Astrocyte of the cerebellum (primary cell): Measurements from ENCODE around the gene SMPD3.

Experiments used
- DNase-seq: peaks from one replicate; pipeline ENCODE4 v3.0.0-alpha.2; 2011; ENCODE audit warnings: low read depth
- H3K4me3 ChIP-seq: 2 replicates; pipeline ENCODE4 v1.5.1; 2011; ENCODE audit warnings: mild to moderate bottlenecking, low read depth, low read length, moderate library complexity
- CTCF ChIP-seq: IDR thresholded peaks from 2 replicates; pipeline ENCODE4 v1.5.1; 2012; ENCODE audit warnings: low read length, low read depth, moderate library complexity, mild to moderate bottlenecking; ENCODE audit errors: missing control alignments
- in situ Hi-C: cut with HindIII; loops from 2 replicates; pipeline ENCODE4 v1.10.0; 2017; ENCODE audit warnings: low sequenced_read_pairs

Gene SMPD3

GRCh38 chr16:68446681-68447652 is 1.3 kb downstream of the SMPD3 start:
- in situ Hi-C loops, result no loop called here
- no peak overlapping the region for H3K4me3 ChIP-seq
- TF ChIP-seq CTCF, result no peak
- no peak for DNase-seq

GRCh38 chr16:68445458-68445857 is 2.9 kb downstream of the SMPD3 start:
- no peak for DNase-seq
- in situ Hi-C loops, result no loop called here

GRCh38 chr16:68444056-68444657 is 4.2 kb downstream of the SMPD3 start:
- in situ Hi-C loops, result no loop called here
- DNase-seq, result peak; percentile 8

More at GRCh38 chr16:68445458-68445857, 2.9 kb downstream of the SMPD3 start:
- TF ChIP-seq CTCF, result peak; percentile 30
- H3K4me3 ChIP-seq, result no peak overlapping the region

GRCh38 chr16:68436581-68436980 is 11.7 kb downstream of the SMPD3 start:
- DNase-seq, result no peak
- in situ Hi-C loops, result no loop called here
- TF ChIP-seq CTCF, result peak; percentile 19
- no peak overlapping the region for H3K4me3 ChIP-seq

More at GRCh38 chr16:68444056-68444657, 4.2 kb downstream of the SMPD3 start:
- TF ChIP-seq CTCF, result no peak
- H3K4me3 ChIP-seq, result no peak overlapping the region

- in situ Hi-C loops, result no loop called here
- no peak for TF ChIP-seq CTCF
- DNase-seq, result no peak
- H3K4me3 ChIP-seq, result no peak overlapping the region
Observed at GRCh38 chr16:68434624-68435210, 13.6 kb downstream of the SMPD3 start.

GRCh38 chr16:68433316-68433715 is 15.0 kb downstream of the SMPD3 start:
- H3K4me3 ChIP-seq, result no peak overlapping the region
- no peak for TF ChIP-seq CTCF
- no peak for DNase-seq
- in situ Hi-C loops, result no loop called here
